PC-9 (cell line): ENCODE results near the gene ABI2.

ENCODE experiments used
- EZH2 ChIP-seq: fragments of 200-600 bp; sonication (generic); IDR thresholded peaks from 2 replicates; pipeline ENCODE4 v1.8.0; 2017; ENCODE audit warnings: antibody characterized with exemption, low read depth
- TF ChIP-seq, protein P1 (sequence below): fragments of 200-600 bp; sonication (generic); conservative IDR thresholded peaks from 2 replicates; pipeline ENCODE4 v1.6.1; 2017; ENCODE audit warnings: mixed run types, antibody characterized with exemption, mild to moderate bottlenecking, moderate library complexity

DNA sequence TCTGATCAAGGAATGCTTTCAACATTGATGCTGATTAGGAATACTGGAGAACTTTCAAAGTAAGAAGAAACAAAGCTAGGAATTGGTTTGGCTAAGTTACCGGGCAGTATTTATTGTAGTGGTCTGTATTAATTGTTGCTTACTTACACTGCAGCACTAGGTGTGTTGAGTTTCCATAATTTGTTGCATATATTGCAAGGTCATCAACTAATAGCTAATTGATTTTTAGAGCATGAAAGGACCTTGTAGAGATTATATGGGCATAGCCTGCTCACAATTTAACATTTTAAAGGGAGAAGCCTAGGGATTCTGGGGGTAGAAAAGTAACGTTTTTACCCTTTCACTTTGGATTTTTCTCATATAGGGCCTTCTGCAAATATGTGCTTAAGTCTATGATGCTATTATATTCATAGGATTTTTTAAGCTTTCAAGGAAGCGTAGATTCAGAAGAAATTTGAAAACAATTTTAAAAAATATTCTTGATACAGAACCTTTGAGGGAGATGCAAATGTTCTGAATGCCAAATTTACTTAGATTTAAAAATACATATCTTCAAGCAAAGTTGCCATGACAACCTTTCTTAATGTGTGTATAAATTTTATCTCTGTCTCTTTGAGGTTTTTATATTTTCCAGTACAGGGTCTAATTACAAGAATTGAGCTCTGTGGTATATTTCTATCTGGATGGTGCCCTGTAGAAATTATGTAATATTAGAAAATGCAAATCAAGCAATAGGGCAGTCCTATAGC is 17.3 kb upstream of the ABI2 start:
- TF ChIP-seq, protein P1, sequence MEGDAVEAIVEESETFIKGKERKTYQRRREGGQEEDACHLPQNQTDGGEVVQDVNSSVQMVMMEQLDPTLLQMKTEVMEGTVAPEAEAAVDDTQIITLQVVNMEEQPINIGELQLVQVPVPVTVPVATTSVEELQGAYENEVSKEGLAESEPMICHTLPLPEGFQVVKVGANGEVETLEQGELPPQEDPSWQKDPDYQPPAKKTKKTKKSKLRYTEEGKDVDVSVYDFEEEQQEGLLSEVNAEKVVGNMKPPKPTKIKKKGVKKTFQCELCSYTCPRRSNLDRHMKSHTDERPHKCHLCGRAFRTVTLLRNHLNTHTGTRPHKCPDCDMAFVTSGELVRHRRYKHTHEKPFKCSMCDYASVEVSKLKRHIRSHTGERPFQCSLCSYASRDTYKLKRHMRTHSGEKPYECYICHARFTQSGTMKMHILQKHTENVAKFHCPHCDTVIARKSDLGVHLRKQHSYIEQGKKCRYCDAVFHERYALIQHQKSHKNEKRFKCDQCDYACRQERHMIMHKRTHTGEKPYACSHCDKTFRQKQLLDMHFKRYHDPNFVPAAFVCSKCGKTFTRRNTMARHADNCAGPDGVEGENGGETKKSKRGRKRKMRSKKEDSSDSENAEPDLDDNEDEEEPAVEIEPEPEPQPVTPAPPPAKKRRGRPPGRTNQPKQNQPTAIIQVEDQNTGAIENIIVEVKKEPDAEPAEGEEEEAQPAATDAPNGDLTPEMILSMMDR: no peak
- no peak for TF ChIP-seq EZH2
